MCF 10A (cell line): Measurements from ENCODE around the gene WDR43. TPM values are rescaled to one million over a fixed set of nuclear protein-coding genes. Genes with fewer than 3 reads are reported as not detected.

Experiments
- BruUV-seq: library from RNA; stranded (reverse); fragments of 400-500 nt; replicated peaks from 2 replicates; lab custom pipeline; 2021; lab: Mats Ljungman, UMichigan
- CTCF ChIA-PET: fragments of 300-600 bp; sonication (Branson Sonifier 250); formaldehyde crosslinking; extraction: SDS; loops from one replicate; lab custom pipeline; 2021; ENCODE audit warnings: antibody characterized with exemption, inconsistent platforms; lab: Yijun Ruan, JAX
- POLR2A ChIA-PET: fragments of 300-600, 350-650 bp; sonication (Branson Sonifier 250); formaldehyde crosslinking; extraction: SDS; loops from one replicate; lab custom pipeline; 2020; ENCODE audit warnings: antibody characterized with exemption, inconsistent platforms; lab: Yijun Ruan, JAX
- DNase-seq: peaks from one replicate; pipeline ENCODE4 v3.0.0-alpha.2; 2018; ENCODE audit not compliant: unreplicated experiment
- H3K27ac Mint-ChIP-seq: one replicate; pipeline ENCODE4 v1.8.0; 2022; ENCODE audit warnings: mild to moderate bottlenecking, low read depth, mixed read lengths; ENCODE audit not compliant: unreplicated experiment
- H3K27me3 Mint-ChIP-seq: one replicate; pipeline ENCODE4 v1.8.0; 2022; ENCODE audit warnings: mixed read lengths; ENCODE audit not compliant: insufficient read depth, unreplicated experiment
- H3K36me3 Mint-ChIP-seq: one replicate; pipeline ENCODE4 v1.8.0; 2022; ENCODE audit warnings: mild to moderate bottlenecking, moderate library complexity, mixed read lengths; ENCODE audit not compliant: insufficient read depth, unreplicated experiment
- H3K4me1 Mint-ChIP-seq: one replicate; pipeline ENCODE4 v1.8.0; 2022; ENCODE audit warnings: mixed read lengths; ENCODE audit not compliant: insufficient read depth, unreplicated experiment
- H3K4me3 Mint-ChIP-seq: one replicate; pipeline ENCODE4 v1.8.0; 2022; ENCODE audit warnings: mild to moderate bottlenecking, moderate library complexity, mixed read lengths; ENCODE audit not compliant: unreplicated experiment
- H3K9me3 Mint-ChIP-seq: one replicate; pipeline ENCODE4 v1.8.0; 2022; ENCODE audit warnings: mixed read lengths; ENCODE audit not compliant: unreplicated experiment
- CTCF ChIP-seq: fragments of 200-600 bp; IDR thresholded peaks from one replicate; pipeline ENCODE4 v1.8.0; 2022; ENCODE audit warnings: antibody characterized with exemption, mild to moderate bottlenecking; ENCODE audit not compliant: unreplicated experiment
- intact Hi-C: fragments of 100-400 bp; cut with micrococcal nuclease; formaldehyde crosslinking; loops from 2 replicates; pipeline ENCODE4 v1.14.1; 2022
- total RNA-seq: library from RNA; stranded (reverse); gene quantifications from 2 replicates; pipeline ENCODE4 v1.2.3, GENCODE V29; 2022

WDR43 gene
- total RNA-seq, 1 experiment from 2014 or later, result 160 TPM

GRCh38 chr2:28960401-28960800 lies 65.9 kb downstream of the WDR43 start:
- Mint-ChIP-seq H3K27ac (no peak overlapping the region), H3K36me3 (no peaks in the 10 kb centered on the region), H3K4me1 (peaks cover 10% of the 10 kb centered on the region), H3K9me3 (no peaks in the 10 kb centered on the region), H3K4me3 (no peak overlapping the region), H3K27me3 (no peaks in the 10 kb centered on the region)
- no peak for DNase-seq
- ChIA-PET POLR2A (interaction anchor here (0.8 kb wide), 1 partner anchor 226 kb away, joined by 3 read pairs; no protein-coding TSS in a partner anchor), CTCF (interaction anchor here (1.2 kb wide), 1 partner anchor 93 kb away, joined by 5 read pairs; no protein-coding TSS in a partner anchor)
- intact Hi-C loops, result no loop called here
- no TSS peak for BruUV-seq
- TF ChIP-seq CTCF, result no peak

DNA sequence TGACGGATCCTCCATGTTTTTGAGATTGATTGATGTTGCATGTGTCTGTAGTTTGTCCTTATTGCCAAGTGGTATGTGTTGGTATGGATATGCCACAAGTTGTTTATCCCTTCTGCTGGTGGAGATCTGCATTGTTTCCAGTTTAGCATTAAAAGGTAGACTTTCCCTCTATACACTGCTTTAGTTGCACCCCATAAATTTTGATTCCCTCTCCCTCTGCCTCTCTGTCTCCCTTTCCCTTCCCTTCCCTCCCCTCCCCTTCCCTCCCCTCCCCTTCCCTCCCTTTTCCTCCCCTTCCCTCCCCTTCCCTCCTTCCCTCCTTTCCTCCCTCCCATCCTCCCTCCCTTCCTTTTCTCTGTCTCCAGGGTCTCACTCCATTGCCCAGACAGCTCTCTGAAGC lies 68.0 kb downstream of the WDR43 start:
- no TSS peak for BruUV-seq
- no peak for TF ChIP-seq CTCF
- no peak overlapping the region for H3K27ac Mint-ChIP-seq
- DNase-seq, result no peak
- ChIA-PET POLR2A (no interaction called here), CTCF (no interaction called here)
- H3K4me3 Mint-ChIP-seq, result no peak overlapping the region
- intact Hi-C loops, result no loop called here
- H3K4me1 Mint-ChIP-seq, result peaks cover 5% of the 10 kb centered on the region
- no peaks in the 10 kb centered on the region for H3K9me3 Mint-ChIP-seq
- no peaks in the 10 kb centered on the region for H3K36me3 Mint-ChIP-seq
- no peaks in the 10 kb centered on the region for H3K27me3 Mint-ChIP-seq

DNA sequence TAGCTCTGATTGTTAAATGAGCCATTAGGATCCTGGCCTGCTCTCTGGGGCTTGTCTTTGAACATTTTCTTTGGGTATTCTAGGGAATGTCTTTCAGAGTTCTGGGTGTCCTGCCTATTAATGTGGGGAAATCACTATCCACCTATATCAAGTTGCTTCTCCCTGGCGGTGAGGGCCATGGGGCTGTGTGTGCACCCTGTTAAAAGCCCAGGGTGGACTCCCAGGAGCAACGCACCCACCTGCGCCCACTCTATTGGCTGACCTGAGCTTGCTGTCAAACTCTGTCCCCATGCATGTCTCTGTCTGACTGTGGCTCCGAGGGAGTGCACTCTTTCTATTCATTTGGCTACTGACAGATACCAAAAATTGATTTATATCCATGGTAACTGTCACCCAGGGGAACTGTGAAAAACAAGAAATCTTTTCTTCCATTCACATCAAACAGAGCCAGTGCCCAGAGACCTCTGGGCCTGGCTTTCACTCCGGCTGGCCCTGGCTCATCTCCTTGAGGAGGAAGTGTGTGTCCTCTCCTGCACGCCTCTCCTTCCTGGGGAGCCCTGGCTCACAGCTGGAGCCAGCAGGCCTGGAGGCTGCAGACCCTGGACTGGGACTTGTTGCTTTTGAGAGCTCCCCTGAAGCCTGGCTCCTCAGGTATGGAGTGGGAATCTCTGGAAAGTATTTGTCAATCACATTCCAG lies 76.1 kb downstream of the WDR43 start:
- Mint-ChIP-seq H3K27ac (no peak overlapping the region), H3K4me3 (no peak overlapping the region), H3K27me3 (no peaks in the 10 kb centered on the region), H3K9me3 (no peaks in the 10 kb centered on the region), H3K36me3 (no peaks in the 10 kb centered on the region), H3K4me1 (no peaks in the 10 kb centered on the region)
- intact Hi-C loops, result no loop called here
- no peak for TF ChIP-seq CTCF
- DNase-seq, result no peak
- CTCF ChIA-PET, result interaction anchor here (0.6 to 0.9 kb wide), 3 partner anchors 19 to 1063 kb away, joined by 3 to 4 read pairs (median 3); no protein-coding TSS in a partner anchor
- POLR2A ChIA-PET, result interaction anchor here (0.6 to 0.7 kb wide), 2 partner anchors 98 to 958 kb away, joined by 3 read pairs; no protein-coding TSS in a partner anchor
- no TSS peak for BruUV-seq

DNA sequence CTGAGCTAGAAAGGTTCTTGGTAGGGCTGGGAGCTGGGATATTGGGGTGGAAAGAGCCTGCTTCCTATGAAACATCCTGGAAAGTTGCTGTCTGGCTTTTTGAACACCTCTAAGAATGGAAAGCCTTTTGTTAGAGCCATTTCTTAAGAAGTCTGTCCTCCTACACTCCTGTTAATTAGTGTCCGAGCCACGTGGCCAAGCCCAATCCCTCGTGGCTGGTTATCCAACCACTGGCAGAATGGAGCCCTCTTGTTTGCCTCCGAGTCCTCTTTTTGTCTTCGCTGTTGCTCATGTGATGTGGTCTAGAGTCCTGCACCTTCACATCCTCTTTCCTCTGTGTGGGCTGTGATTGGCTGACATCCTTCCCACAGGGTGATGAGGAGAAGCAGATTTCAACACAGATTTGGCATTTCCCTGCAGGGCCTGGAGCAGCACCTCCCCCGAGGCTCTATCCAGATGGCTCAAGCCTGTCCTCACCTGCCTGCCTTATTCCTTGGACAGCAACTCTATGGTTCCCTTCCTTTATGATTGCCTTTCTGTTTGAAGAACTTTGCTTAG lies 78.4 kb downstream of the WDR43 start:
- no peaks in the 10 kb centered on the region for H3K27me3 Mint-ChIP-seq
- H3K4me1 Mint-ChIP-seq, result peaks cover 7% of the 10 kb centered on the region
- DNase-seq, result no peak
- H3K9me3 Mint-ChIP-seq, result no peaks in the 10 kb centered on the region
- ChIA-PET POLR2A (no interaction called here), CTCF (no interaction called here)
- BruUV-seq, result no TSS peak
- H3K27ac Mint-ChIP-seq, result no peak overlapping the region
- intact Hi-C loops, result no loop called here
- no peak overlapping the region for H3K4me3 Mint-ChIP-seq
- no peaks in the 10 kb centered on the region for H3K36me3 Mint-ChIP-seq
- TF ChIP-seq CTCF, result no peak
